ENCODE results near the gene MSRB3.
"Not testable (repeated sequence)": the region's sequence is repeated elsewhere in the genome, so short reads cannot be mapped to it uniquely, and the experiment has no call there.

The MSRB3 gene

DNA sequence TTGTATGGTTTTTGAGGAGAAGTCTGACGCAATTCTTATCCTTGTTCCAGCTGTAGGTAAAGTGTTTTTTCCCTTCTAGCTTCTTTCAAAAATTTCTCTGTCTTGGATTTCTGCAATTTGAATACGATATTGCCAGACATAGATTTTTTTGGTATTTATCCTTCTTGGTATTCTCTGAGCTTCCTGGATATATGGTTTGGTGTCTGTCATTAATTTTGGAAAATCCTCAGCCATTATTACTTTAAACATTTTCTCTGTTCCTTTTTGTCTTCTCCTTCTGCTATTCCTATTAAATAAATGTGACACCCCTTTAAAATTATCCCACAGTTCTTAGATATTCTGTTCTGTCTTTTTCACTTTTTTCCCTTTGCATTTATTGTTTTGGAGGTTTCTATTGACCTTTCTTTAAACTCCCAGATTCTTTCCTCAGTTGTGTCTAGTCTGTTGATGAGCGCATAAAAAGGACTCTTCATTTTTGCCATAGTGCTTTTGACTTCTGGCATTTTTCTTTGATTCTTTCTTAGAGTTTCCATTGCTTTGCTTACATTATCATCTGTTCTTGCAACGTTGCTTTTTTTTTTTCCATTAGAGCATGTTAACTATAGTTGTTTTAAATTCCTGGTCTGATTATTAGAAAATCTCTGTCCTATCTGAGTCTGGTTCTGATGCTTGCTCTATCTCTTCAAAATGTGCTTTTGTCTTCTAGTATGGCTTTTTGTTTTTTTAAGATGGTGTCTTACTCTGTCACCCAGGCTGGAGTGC lies 129.1 kb downstream of the MSRB3 start:
- DNase-seq: no peak

DNA sequence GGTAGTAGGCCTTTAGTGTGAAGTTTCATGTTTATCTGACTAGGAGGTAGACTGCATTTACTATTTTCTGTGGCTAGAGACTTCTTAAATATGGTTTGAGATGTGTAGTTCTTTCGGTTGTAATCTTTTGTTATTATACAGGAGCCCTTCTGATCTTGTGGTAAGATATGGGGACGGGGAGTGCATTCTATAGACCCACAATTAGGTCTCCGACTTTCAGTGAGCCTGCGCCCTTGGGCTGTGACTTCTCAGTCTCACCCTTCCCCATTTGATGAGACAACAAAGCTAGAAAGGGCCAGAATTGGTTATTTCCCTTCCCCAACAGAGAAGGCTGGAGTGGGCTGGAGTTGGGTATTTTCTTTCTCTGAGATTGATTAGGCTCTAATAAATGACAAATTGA lies 130.0 kb downstream of the MSRB3 start:
- no peak for DNase-seq

DNA sequence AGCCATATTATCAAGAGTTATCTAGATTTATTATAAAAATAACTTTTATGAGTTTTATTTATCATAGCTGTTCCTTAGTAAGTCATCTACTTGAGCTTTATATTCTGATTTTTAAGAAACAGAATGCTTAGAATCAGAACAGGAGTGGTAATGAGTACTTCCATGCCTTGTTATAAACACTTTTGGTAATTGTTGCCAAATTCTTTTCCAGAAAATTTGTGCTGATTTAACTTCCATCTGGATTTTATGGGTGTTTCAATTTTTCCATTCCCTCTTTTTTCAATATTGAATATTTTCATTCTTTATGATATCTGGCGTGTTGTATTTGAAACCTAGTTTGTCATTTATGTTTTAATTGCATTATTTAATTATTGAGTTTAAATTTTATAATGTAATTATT lies 131.2 kb downstream of the MSRB3 start:
- DNase-seq: no peak

DNA sequence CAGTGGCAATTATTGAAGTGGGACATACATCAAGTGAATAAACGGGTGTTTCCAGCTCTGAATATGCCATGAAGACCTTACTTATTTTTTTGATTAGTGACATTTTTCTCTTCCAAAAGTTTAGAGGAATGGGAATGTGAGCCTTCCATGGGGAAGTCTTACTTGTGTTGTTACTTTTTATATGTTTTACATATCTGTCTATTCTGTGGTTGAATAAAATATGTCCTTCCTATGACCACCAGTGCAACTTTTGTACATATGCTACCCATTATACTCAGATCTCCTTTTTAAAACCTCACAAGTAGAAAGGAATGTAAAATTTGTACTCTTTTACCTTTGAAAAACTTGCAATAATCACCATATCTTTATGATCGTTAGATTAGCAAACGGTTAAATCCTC lies 132.7 kb downstream of the MSRB3 start:
- DNase-seq: no peak

DNA sequence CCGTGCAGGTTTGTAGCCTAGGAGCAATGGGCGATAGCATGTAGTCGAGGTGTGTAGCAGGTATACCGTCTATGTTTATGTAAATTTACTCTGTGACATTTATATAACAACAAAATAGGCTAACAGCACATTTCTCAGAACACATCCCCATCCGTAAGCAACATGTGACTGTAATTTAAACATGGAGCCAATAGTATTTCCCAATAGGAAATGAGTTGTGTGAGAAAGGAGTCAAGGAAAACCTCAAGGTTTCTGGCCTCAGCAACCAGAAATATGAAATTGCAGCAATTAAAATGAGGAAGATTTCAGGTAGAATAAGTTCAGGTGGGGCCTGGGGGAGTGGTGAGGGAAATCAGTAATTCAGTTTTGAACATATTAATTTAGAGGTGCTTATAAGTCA lies 136.0 kb downstream of the MSRB3 start:
- no peak for DNase-seq

DNA sequence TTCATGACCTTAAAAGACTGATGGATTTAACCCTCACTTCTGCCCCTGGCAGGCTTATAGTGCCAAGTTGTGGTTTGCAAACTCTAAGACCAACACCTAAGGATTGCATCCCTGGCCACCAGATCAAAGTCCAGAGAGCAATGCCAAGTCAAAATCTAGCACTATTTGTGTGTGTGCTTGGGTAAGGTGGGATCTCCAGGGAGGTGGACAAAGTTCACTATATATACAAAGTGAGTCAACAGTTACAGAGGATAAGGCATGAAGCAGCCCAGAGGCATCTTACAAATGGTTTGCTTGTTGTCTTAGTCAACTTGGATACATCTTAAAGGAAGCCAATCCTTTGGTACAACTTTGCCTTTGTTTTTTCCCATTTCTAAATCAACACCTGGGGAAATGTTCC lies 137.3 kb downstream of the MSRB3 start:
- no peak for DNase-seq

DNA sequence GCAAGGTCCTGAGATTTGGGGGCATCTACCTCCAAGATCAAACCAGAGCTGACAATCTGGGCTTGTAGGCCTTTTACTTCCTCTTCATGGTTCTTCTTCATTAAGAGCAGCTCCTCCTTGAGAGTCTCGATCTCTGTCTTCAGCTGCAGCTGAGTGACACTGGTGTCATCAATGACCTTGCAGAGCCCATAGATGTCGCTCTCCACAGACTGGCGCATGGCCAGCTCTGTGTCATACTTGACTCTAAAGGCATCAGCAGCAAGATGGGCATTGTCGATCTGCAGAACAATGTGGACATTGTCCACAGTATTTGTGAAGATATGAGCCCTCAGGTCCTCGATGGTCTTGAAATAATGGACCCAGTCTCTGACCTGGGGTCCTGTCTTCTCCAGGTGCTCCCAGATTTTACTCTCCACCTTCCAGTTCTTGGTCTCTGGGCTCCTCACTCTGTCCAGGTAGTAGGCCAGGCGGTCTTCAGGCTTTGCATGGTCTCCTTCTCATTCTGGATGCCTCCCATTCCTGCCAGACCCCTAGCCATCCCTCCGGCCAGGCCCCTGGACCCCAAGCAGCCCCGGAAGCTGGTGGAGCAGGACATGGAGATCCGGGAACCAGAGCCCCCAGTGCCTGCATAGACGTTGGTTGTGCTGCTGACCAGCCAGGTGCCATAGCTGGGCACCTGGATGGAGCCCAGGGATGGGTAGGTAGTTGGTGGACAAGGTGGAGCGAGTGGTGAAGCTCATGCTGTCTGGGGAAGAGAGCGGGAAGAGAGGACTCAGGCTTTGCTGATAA lies 141.0 kb downstream of the MSRB3 start:
- no peak for DNase-seq

DNA sequence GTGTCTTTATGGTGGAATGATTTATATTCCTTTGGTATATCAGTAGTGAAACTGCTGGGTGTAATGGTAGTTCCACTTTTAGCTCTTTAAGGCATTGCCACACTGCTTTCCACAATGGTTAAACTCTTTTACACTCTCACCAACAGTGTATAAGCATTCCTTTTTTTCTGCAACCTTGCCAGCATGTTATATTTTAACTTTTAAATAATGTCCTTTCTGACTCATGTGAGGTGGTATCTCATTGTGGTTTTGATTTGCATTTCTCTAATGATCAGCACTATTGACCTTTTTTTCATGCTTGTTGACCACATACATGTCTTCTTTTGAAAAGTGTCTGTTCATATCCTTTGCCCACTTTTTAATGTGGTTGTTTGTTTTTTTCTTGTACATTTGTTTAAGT lies 142.5 kb downstream of the MSRB3 start:
- no peak for DNase-seq

DNA sequence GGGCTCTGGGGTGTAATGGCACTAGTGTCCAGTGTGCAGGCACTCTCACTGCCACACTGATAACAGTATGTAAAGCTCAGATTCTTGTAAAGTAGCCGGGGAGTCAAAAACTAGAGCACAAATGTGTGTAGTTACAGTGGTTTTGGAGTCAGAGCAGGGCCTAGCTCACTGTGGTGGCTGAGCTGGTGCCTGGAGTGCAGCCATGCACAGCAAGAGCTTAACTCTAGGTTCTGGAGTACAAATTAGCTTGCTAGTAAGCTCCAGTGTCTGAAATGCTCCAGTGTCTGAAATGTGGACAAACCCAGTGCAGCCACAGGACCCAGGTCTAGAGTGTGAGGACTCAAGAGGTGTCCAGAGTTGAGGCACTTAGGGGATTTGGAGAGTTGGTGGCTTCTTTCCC lies 149.2 kb downstream of the MSRB3 start:
- DNase-seq: no peak

DNA sequence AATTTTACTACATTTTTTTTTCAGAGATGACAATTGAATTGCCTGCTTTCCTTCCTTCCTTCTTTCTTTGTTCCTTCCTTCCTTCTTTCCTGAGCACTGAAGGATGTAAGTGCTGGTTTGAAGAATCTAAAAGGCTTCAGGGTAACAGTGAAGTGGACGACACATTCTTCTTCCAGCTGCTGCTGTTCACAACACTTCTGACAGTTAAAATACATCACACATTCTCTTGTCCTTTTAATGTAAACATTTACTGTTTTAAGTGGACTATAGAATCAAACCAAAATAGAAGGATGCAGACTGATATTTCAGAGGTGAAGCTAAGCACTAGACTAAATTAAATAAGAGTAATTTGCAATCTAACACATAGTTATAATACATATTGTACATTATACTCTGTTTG lies 151.5 kb downstream of the MSRB3 start:
- no peak for DNase-seq

DNA sequence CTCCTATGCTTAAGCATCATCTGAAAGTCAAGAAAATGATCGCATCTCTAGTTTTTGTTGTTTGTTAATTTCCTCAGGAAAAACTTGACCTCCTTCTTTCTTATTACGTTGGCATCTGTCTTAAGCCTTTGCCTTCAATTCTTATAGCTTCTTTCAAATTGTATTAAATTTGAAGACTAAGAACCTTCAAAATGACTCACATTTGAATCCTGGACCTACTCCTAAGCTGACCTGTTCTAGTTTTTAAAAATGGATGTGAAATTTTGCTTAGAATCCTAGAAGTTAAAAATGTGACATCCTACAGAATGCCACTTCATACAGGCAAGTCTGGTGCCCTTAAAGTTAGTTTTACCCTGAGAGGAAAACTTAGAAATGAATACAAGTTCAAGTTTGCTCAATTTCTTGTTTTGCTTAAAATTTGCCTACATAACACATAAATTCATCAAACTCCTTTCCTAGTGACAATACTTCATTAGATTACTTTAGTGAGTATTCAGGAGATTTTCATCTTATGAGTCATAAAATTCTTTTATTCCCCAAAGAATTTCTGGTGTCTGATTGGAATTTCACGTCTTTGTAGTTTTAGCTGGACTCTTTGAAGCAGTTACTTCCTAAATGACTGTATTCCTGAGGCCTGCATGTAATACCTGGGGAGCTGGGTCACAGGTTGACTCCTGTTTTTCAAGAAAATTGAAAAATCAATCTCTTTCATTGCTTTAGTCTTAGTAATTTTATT lies 152.3 kb downstream of the MSRB3 start:
- DNase-seq: no peak

DNA sequence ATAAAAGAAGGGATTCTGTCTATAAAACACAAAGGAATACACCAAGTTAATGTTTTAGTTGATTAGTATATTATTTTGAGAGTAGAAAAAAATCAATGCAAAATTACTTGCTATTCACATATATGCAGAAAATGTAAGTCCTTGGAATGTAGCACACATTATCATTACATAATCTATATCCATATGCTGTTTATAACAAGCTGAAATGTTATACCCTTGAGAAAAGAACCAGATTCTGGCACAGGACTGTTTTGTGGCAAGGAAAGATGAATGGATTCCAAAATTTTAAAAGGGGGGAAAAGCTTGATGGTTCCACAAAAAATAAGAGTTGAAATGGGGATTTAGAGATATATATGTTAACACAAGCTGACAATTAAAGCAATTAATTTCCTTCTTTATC lies 153.6 kb downstream of the MSRB3 start:
- peak; percentile 7 for DNase-seq

DNA sequence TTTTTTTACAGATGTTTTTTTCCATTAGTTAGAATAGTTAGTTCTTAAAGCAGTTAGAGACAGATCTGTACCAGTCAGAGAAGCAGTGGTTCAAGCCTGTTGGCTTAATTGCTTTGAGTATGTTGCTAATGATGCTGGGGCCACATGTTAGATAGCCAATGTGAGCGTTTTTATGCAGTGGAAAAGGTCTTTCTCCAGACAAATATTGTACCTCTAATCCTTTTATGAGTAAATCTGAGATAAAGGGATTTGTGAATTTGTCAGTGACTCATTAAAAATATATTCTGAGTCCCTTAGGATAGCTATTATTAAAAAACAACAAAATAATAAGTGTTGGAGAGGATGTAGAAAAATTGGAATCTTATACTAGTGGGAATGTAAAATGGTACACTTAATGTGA lies 154.2 kb downstream of the MSRB3 start:
- DNase-seq: no peak

DNA sequence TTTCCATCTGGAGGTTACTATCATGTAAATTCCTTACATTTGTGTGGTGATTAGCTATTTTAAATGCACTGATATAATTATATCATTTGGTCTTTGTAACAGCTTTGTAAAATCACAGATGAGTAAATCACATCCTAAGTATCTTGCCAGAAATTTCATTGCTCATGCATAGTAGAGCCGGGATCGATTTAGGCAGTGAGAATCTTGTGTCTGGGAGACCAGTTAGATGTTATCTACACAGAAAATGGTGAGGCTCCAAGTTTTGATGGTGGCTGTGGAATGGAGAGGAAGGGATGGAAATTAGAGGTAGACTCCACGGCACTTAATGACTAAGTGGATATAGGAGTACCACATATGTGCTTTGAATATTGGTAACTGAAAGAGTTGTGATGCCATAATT lies 156.3 kb downstream of the MSRB3 start:
- DNase-seq: no peak

DNA sequence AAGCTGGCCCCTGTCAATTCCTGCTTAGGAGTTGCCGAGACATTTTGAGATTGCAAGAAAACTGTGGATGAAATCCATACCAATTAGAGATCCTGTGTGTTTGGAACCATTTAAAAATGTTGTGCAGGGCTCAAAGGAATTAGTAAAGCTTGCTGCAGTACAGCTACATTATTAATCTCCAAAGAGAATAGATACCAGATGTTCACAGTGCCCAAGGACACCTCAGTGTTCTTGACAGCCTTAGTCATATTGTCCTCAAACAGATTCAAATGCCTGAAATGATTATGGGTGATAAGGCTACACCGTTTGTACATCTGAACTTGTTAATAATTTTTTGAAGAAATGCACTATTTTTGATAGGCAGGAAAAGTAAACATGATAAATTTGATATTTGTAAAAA lies 164.6 kb downstream of the MSRB3 start:
- no peak for DNase-seq

DNA sequence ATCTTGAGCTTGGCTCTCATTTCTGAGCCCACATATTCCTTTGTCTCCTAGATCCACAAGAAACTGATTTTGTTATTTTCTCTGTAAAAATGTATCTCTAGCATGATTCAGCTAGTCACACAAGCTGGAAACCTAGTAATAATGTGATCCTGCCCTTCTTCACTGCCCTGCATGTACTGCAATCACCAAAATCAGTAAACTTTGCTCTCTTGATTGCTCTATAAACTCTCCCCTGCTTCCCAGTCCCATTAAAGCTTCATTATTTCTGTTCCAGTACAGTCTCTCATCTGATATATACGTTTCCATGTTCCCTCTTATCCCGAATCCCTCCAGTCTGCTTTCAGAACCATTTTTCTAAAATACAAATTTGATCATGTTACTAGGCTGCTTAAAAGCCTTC lies 166.5 kb downstream of the MSRB3 start:
- no peak for DNase-seq

DNA sequence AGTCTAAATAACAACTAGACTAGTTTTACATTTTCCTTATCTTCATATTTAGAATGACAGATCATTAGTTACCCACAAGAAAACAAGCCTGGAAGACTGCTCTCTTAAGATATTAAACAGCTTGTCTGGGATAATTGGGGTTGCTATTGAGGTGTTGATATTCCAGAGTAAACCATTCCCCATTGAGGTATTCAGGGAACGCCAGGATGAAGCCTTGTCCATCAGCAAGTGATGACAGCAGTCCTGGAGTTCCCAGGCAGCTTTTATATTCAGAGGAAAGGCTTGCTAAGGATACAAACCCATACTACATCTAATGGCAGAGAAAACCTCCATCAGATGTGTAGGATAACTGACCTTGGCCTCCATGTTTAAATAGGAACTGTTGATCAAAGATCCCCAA lies 168.4 kb downstream of the MSRB3 start:
- no peak for DNase-seq

DNA sequence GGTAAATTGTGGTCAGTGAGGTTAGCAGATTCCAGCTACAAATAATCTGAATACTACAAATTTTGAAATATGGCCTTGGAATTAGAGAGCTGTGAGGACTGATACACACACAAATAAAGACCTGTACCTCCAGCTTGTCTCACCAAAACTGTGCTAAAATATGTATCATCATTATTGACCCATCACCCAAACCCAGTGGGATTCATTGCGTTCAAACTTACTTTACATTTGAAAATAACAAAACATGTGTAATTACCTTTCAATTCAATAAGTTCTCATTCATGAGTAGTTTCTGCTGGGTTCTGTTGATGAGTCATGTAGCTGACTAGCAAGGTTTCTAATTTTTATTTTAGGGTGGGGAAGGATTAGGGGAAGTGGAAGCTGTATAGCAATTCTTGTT lies 170.9 kb downstream of the MSRB3 start:
- no peak for DNase-seq

DNA sequence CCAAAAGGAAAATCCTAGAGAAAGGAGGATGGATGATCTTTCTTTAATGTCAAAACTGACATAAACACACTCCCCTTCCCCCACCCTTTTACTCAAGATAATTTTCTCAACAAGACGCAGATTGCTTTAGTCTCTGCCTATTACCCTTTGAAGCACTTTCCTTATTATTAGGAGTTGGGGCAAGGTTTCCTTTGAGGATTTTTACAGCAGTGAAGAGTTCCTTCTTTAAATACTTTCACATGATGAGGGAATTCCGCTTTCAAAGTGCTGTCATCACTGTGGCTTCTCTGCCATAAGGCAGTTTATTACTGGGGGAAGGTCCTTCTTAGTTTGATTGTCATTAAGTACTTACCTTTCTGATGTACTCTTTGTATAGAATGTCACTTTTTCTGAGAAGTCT lies 172.1 kb downstream of the MSRB3 start:
- no peak for DNase-seq

DNA sequence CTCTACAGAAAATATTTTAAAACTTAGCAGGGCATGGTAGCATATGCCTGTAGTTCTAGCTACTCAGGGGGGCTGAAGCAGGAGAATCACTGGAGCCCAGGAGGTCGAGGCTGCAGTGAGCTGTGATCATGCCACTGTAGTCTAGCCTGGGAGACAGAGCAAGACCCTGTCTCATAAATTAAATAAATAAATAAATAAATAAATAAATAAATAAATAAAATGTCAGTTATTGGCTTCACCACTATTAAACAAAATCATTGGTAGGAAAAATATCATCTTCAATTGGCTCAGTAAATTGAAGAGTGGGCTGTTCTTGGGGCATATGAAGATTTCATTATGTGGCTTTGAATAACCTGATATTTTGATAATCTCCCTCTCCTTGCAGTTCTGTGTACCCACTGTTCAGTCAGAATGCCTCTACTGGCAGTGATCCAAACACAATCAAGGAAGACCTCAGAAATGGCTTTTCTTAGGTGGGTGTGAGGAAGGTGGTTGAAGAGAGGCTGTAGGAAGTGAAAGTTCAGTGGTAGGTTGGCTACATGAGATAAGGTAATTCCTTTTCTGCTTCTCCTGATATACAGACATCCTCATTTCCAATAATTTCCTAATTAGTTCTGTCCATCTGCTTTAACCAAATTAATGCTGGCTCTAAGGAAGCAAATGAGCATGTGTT lies 175.8 kb downstream of the MSRB3 start:
- DNase-seq: no peak

DNA sequence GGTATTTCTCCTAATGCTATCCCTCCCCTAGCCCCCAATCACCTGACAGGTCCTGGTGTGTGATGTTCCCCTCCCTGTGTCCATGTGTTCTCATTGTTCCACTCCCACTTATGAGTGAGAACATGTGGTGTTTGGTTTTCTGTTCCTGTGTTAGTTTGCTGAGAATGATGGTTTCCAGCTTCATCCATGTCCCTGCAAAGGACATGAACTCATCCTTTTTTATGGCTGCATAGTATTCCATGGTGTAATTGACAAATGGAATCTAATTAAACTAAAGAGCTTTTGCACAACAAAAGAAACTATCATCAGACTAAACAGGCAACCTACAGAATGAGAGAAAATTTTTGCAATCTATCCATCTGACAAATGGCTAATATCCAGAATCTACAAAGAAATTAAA lies 178.9 kb downstream of the MSRB3 start:
- DNase-seq: not testable (repeated sequence)

DNA sequence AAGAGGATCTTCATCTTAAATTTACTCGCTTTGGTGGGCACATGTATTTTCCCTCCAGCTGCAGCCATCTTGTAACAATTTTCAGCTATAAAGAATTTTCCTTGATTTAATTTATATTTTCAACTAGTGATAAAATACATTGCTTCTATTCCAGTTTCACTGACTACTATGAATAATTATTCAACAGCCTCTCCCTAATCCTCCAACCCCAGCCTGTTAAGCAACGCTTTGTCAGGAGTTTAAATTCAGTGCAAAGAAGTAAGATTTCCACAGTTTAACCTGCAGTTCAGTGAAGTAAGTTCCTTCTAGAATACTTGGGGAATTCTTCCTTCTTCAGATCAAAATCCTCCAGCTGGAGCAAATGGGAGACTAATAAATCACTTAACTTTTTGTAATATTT lies 180.2 kb downstream of the MSRB3 start:
- no peak for DNase-seq

DNA sequence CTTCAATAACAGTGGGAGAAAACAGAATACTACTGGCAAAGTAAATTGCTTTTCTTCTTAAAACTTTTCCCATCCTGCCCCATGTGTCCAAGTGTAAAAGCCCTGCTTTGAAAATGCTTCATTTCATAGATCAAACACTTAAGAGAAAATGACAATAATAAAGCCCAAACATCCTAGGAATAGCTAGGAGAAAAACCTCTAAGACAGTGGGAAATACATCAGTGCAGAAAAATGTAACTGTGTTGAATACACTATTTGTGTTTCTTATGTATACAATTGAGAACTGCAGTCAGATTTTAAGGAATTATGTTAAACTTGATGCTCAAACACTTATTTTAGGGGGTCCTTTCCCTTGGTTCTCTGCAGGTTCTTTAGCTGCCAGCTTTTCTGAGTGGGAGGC lies 181.1 kb downstream of the MSRB3 start:
- no peak for DNase-seq

Data from NCI-H2171 (cell line).